Ovary (tissue), 3 donors: ENCODE results near the gene KRT81.

Source experiments
- POLR2A ChIP-seq: fragments of 450-650 bp; IDR thresholded peaks from one replicate; pipeline ENCODE4 v1.6.1; 2017; ENCODE audit warnings: antibody characterized with exemption, mild to moderate bottlenecking, moderate library complexity
- TF ChIP-seq, protein P1 (sequence below), 3 donors: fragments of 450-650 bp in 2 of 3; fragments of 200-600 bp in 1 of 3; IDR thresholded peaks; one replicate each; pipeline versions ENCODE4 v1.5.1 to v1.8.0; 2016 to 2022; ENCODE audit warnings: antibody characterized with exemption in 3 of 3, mild to moderate bottlenecking in 1 of 3
- donor health status: DM: no; HTN: no; CAD: no.

DNA sequence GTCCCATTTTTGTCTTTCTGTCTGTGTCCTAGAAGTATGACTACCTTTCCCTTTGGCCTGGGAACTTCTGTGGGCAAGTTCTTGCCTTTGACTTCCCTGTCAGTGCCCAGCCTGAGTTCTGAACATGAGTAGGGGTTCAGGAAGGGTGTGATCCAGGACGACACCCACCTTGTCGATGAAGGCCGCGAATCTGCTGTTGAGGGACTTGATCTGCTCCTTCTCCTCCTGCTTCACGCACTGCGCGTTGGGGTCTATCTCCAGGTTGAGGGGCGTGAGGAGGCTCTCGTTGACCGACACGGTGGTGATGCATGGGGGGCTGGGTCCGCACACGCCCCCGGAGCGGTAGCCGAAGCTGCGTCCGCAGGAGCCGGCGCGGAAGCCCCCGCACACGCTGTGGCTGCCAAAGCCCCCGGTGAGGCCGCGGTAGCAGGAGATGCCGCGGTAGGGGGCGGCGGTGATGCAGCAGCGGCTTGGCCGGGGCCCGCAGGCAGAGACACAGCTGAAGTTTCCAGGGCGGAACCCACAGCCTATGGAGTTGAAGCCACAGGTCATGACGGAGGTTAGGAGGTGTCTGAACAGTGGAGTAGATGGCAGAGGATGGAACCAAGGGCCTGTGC lies 29.6 kb upstream of the KRT81 start, which contains the start of gene KRT83:
- TF ChIP-seq, protein P1, sequence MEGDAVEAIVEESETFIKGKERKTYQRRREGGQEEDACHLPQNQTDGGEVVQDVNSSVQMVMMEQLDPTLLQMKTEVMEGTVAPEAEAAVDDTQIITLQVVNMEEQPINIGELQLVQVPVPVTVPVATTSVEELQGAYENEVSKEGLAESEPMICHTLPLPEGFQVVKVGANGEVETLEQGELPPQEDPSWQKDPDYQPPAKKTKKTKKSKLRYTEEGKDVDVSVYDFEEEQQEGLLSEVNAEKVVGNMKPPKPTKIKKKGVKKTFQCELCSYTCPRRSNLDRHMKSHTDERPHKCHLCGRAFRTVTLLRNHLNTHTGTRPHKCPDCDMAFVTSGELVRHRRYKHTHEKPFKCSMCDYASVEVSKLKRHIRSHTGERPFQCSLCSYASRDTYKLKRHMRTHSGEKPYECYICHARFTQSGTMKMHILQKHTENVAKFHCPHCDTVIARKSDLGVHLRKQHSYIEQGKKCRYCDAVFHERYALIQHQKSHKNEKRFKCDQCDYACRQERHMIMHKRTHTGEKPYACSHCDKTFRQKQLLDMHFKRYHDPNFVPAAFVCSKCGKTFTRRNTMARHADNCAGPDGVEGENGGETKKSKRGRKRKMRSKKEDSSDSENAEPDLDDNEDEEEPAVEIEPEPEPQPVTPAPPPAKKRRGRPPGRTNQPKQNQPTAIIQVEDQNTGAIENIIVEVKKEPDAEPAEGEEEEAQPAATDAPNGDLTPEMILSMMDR (IDR thresholded peaks at IDR 0.05): no peak
- no peak for TF ChIP-seq POLR2A
